NK-92 (cell line): Measurements from ENCODE around the gene IL1B.

Source experiments
- DNase-seq: peaks from one replicate; lab custom pipeline; 2025; ENCODE audit not compliant: unreplicated experiment; lab: John Stamatoyannopoulos, UW

The IL1B gene

GRCh38 chr2:112811276-112811831, 25.2 kb downstream of the IL1B start:
- no peak for DNase-seq

GRCh38 chr2:112809112-112809511, 27.5 kb downstream of the IL1B start:
- no peak for DNase-seq

GRCh38 chr2:112807233-112807807, 29.3 kb downstream of the IL1B start:
- DNase-seq, result no peak

GRCh38 chr2:112805542-112805941, 31.0 kb downstream of the IL1B start:
- no peak for DNase-seq

GRCh38 chr2:112803691-112804521, 32.7 kb downstream of the IL1B start:
- no peak for DNase-seq

GRCh38 chr2:112800881-112801583, 35.5 kb downstream of the IL1B start:
- no peak for DNase-seq

GRCh38 chr2:112798979-112799975, 37.3 kb downstream of the IL1B start:
- no peak for DNase-seq

GRCh38 chr2:112796486-112796885, 40.1 kb downstream of the IL1B start:
- DNase-seq, result no peak

- DNase-seq, result no peak
These were observed 40.8 kb downstream of the IL1B start for GRCh38 chr2:112795774-112796173.

- no peak for DNase-seq
These were observed 41.7 kb downstream of the IL1B start for GRCh38 chr2:112794841-112795240.

GRCh38 chr2:112794131-112794733, 42.3 kb downstream of the IL1B start:
- DNase-seq, result no peak

GRCh38 chr2:112793449-112793978, 43.1 kb downstream of the IL1B start:
- DNase-seq, result no peak

GRCh38 chr2:112792419-112792818, 44.2 kb downstream of the IL1B start:
- DNase-seq, result no peak

GRCh38 chr2:112791693-112792230, 44.8 kb downstream of the IL1B start:
- no peak for DNase-seq

GRCh38 chr2:112791019-112791418, 45.6 kb downstream of the IL1B start:
- no peak for DNase-seq

GRCh38 chr2:112790305-112790704, 46.3 kb downstream of the IL1B start:
- DNase-seq, result no peak

- no peak for DNase-seq
These were observed 47.4 kb downstream of the IL1B start for GRCh38 chr2:112789186-112789585.

- DNase-seq, result no peak
These were observed 47.9 kb downstream of the IL1B start for GRCh38 chr2:112788653-112789052.

- no peak for DNase-seq
These were observed 48.7 kb downstream of the IL1B start for GRCh38 chr2:112787729-112788393.
